HG03095 (cell line): ENCODE measurements around the gene ITPR2.
A peak's percentile ranks its signal among the peaks of the same experiment; 100 is the strongest.
"Not testable (repeated sequence)": the region's sequence is repeated elsewhere in the genome, so short reads cannot be mapped to it uniquely, and the experiment has no call there.

ENCODE experiments used
- ATAC-seq: cut with Tn5 transposase; IDR thresholded peaks from one replicate; pipeline ENCODE4 v1.9.1; 2021; ENCODE audit warnings: moderate library complexity; ENCODE audit not compliant: unreplicated experiment

ITPR2 gene

GRCh38 chr12:26473291-26473690 lies 359.7 kb downstream of the ITPR2 start:
- peak; percentile 89 for ATAC-seq

- peak; percentile 71 for ATAC-seq
Measured at GRCh38 chr12:26471560-26471959, 361.4 kb downstream of the ITPR2 start.

- ATAC-seq, result no peak
Measured at GRCh38 chr12:26469421-26470180, 363.4 kb downstream of the ITPR2 start.

- ATAC-seq, result no peak
Measured at GRCh38 chr12:26467351-26467750, 365.6 kb downstream of the ITPR2 start.

GRCh38 chr12:26466726-26467125 lies 366.3 kb downstream of the ITPR2 start:
- ATAC-seq, result no peak

GRCh38 chr12:26465419-26466097 lies 367.4 kb downstream of the ITPR2 start:
- ATAC-seq, result no peak

- no peak for ATAC-seq
Measured at GRCh38 chr12:26461776-26462175, 371.2 kb downstream of the ITPR2 start.

GRCh38 chr12:26460361-26460760 lies 372.6 kb downstream of the ITPR2 start:
- ATAC-seq, result no peak

- no peak for ATAC-seq
Measured at GRCh38 chr12:26455936-26456574, 376.9 kb downstream of the ITPR2 start.

- no peak for ATAC-seq
Measured at GRCh38 chr12:26453246-26453645, 379.7 kb downstream of the ITPR2 start.

GRCh38 chr12:26452511-26452910 lies 380.5 kb downstream of the ITPR2 start:
- ATAC-seq, result no peak

- ATAC-seq, result no peak
Measured at GRCh38 chr12:26451763-26452162, 381.2 kb downstream of the ITPR2 start.

- ATAC-seq, result no peak
Measured at GRCh38 chr12:26445909-26446308, 387.1 kb downstream of the ITPR2 start.

GRCh38 chr12:26443309-26443708 lies 389.7 kb downstream of the ITPR2 start:
- ATAC-seq, result no peak

- no peak for ATAC-seq
Measured at GRCh38 chr12:26441434-26441833, 391.6 kb downstream of the ITPR2 start.

GRCh38 chr12:26435069-26435404 lies 398.0 kb downstream of the ITPR2 start:
- no peak for ATAC-seq

GRCh38 chr12:26434299-26435068 lies 398.5 kb downstream of the ITPR2 start:
- ATAC-seq, result no peak

GRCh38 chr12:26433701-26434100 lies 399.3 kb downstream of the ITPR2 start:
- not testable (repeated sequence) for ATAC-seq

GRCh38 chr12:26431211-26431610 lies 401.8 kb downstream of the ITPR2 start:
- ATAC-seq, result no peak

GRCh38 chr12:26430596-26430995 lies 402.4 kb downstream of the ITPR2 start:
- not testable (repeated sequence) for ATAC-seq

GRCh38 chr12:26429070-26429691 lies 403.8 kb downstream of the ITPR2 start:
- no peak for ATAC-seq
